MG63 (cell line): ENCODE data around the gene TMEM63C. TPM values are rescaled to one million over a fixed set of nuclear protein-coding genes. Genes with fewer than 3 reads are reported as not detected.
A peak's percentile ranks its signal among the peaks of the same experiment; 100 is the strongest.
"Not testable (repeated sequence)": the region's sequence is repeated elsewhere in the genome, so short reads cannot be mapped to it uniquely, and the experiment has no call there.

Experiments used
- DNase-seq: peaks from one replicate; pipeline ENCODE4 v3.0.0-alpha.2; 2020
- H3K27me3 ChIP-seq: fragments of 250-450 bp; sonication (Bioruptor Pico); 2 replicates; pipeline ENCODE4 v1.5.1; 2020; ENCODE audit warnings: mild to moderate bottlenecking, moderate library complexity
- H3K36me3 ChIP-seq: fragments of 250-450 bp; sonication (Bioruptor Pico); 2 replicates; pipeline ENCODE4 v1.5.1; 2020; ENCODE audit warnings: mild to moderate bottlenecking, moderate library complexity
- H3K4me3 ChIP-seq: fragments of 250-450 bp; sonication (Bioruptor Pico); 2 replicates; pipeline ENCODE4 v1.5.1; 2020; ENCODE audit warnings: mild to moderate bottlenecking, moderate library complexity
- H3K9me3 ChIP-seq: fragments of 250-450 bp; sonication (Bioruptor Pico); 2 replicates; pipeline ENCODE4 v1.5.1; 2020; ENCODE audit warnings: mild to moderate bottlenecking, moderate library complexity
- total RNA-seq: library from RNA; depleted of rRNA; stranded (reverse); fragments of >200 nt; shearing (Covaris generic); gene quantifications from 2 replicates; pipeline ENCODE4 v1.2.3, GENCODE V29; 2014; ENCODE audit warnings: low replicate concordance

TMEM63C gene
- total RNA-seq, 1 experiment from 2014 or later, result not detected

GRCh38 chr14:77151245-77151644 is 30.4 kb upstream of the TMEM63C start:
- H3K27me3 ChIP-seq, result peaks cover under 1% of the 10 kb centered on the region; the same call in 1 of the 2 replicates
- no peaks in the 10 kb centered on the region for H3K36me3 ChIP-seq
- H3K9me3 ChIP-seq, result no peaks in the 10 kb centered on the region
- no peak for DNase-seq
- no peak overlapping the region for H3K4me3 ChIP-seq

GRCh38 chr14:77151918-77152588 is 29.5 kb upstream of the TMEM63C start:
- H3K4me3 ChIP-seq, result no peak overlapping the region
- no peaks in the 10 kb centered on the region for H3K27me3 ChIP-seq
- no peaks in the 10 kb centered on the region for H3K9me3 ChIP-seq
- H3K36me3 ChIP-seq, result no peaks in the 10 kb centered on the region
- no peak for DNase-seq

GRCh38 chr14:77153802-77154201 is 27.8 kb upstream of the TMEM63C start:
- no peak overlapping the region for H3K4me3 ChIP-seq
- H3K27me3 ChIP-seq, result no peaks in the 10 kb centered on the region
- no peak for DNase-seq
- no peaks in the 10 kb centered on the region for H3K9me3 ChIP-seq
- no peaks in the 10 kb centered on the region for H3K36me3 ChIP-seq

- H3K9me3 ChIP-seq, result no peaks in the 10 kb centered on the region
- H3K4me3 ChIP-seq, result no peak overlapping the region
- no peaks in the 10 kb centered on the region for H3K36me3 ChIP-seq
- no peak for DNase-seq
- no peaks in the 10 kb centered on the region for H3K27me3 ChIP-seq
Measured at GRCh38 chr14:77154421-77154820, 27.2 kb upstream of the TMEM63C start.

GRCh38 chr14:77155083-77155482 is 26.5 kb upstream of the TMEM63C start:
- H3K9me3 ChIP-seq, result no peaks in the 10 kb centered on the region
- DNase-seq, result no peak
- no peak overlapping the region for H3K4me3 ChIP-seq
- H3K36me3 ChIP-seq, result no peaks in the 10 kb centered on the region
- H3K27me3 ChIP-seq, result no peaks in the 10 kb centered on the region

GRCh38 chr14:77157740-77158139 is 23.9 kb upstream of the TMEM63C start:
- Histone ChIP-seq H3K9me3 (no peaks in the 10 kb centered on the region), H3K36me3 (no peaks in the 10 kb centered on the region), H3K27me3 (no peaks in the 10 kb centered on the region), H3K4me3 (no peak overlapping the region)
- no peak for DNase-seq

GRCh38 chr14:77158175-77158881 is 23.3 kb upstream of the TMEM63C start:
- H3K9me3 ChIP-seq, result no peaks in the 10 kb centered on the region
- no peaks in the 10 kb centered on the region for H3K36me3 ChIP-seq
- H3K27me3 ChIP-seq, result no peaks in the 10 kb centered on the region
- peak; percentile 63 for DNase-seq
- no peak overlapping the region for H3K4me3 ChIP-seq

- no peaks in the 10 kb centered on the region for H3K27me3 ChIP-seq
- H3K36me3 ChIP-seq, result no peaks in the 10 kb centered on the region
- no peak overlapping the region for H3K4me3 ChIP-seq
- H3K9me3 ChIP-seq, result no peaks in the 10 kb centered on the region
- no peak for DNase-seq
Measured at GRCh38 chr14:77158882-77159255, 22.7 kb upstream of the TMEM63C start.

- H3K36me3 ChIP-seq, result no peaks in the 10 kb centered on the region
- no peaks in the 10 kb centered on the region for H3K27me3 ChIP-seq
- no peaks in the 10 kb centered on the region for H3K9me3 ChIP-seq
- H3K4me3 ChIP-seq, result no peak overlapping the region
- no peak for DNase-seq
Measured at GRCh38 chr14:77161011-77161410, 20.6 kb upstream of the TMEM63C start.

GRCh38 chr14:77170045-77170444 is 11.6 kb upstream of the TMEM63C start:
- Histone ChIP-seq H3K4me3 (no peak overlapping the region), H3K36me3 (no peaks in the 10 kb centered on the region), H3K27me3 (no peaks in the 10 kb centered on the region), H3K9me3 (peaks cover 4% of the 10 kb centered on the region)
- DNase-seq, result no peak

GRCh38 chr14:77172916-77173315 is 8.7 kb upstream of the TMEM63C start:
- no peaks in the 10 kb centered on the region for H3K27me3 ChIP-seq

GRCh38 chr14:77173911-77174617 is 7.5 kb upstream of the TMEM63C start:
- DNase-seq, result peak; percentile 58
- not testable (repeated sequence) for H3K27me3 ChIP-seq, H3K4me3 ChIP-seq, H3K36me3 ChIP-seq, H3K9me3 ChIP-seq

More at GRCh38 chr14:77172916-77173315, 8.7 kb upstream of the TMEM63C start:
- H3K9me3 ChIP-seq, result peaks cover 4% of the 10 kb centered on the region
- no peak for DNase-seq
- no peaks in the 10 kb centered on the region for H3K36me3 ChIP-seq
- no peak overlapping the region for H3K4me3 ChIP-seq

- Histone ChIP-seq H3K36me3 (no peaks in the 10 kb centered on the region), H3K4me3 (no peak overlapping the region), H3K9me3 (no peaks in the 10 kb centered on the region), H3K27me3 (no peaks in the 10 kb centered on the region)
- DNase-seq, result no peak
Measured at GRCh38 chr14:77175843-77176242, 5.8 kb upstream of the TMEM63C start.

- H3K4me3 ChIP-seq, result no peak overlapping the region
- no peaks in the 10 kb centered on the region for H3K36me3 ChIP-seq
- DNase-seq, result no peak
- no peaks in the 10 kb centered on the region for H3K9me3 ChIP-seq
- no peaks in the 10 kb centered on the region for H3K27me3 ChIP-seq
Measured at GRCh38 chr14:77177702-77178101, 3.9 kb upstream of the TMEM63C start.

- Histone ChIP-seq H3K9me3 (no peaks in the 10 kb centered on the region), H3K27me3 (no peaks in the 10 kb centered on the region), H3K36me3 (no peaks in the 10 kb centered on the region), H3K4me3 (no peak overlapping the region)
- no peak for DNase-seq
Measured at GRCh38 chr14:77178656-77179055, 2.9 kb upstream of the TMEM63C start.

- Histone ChIP-seq H3K4me3 (no peak overlapping the region), H3K9me3 (no peaks in the 10 kb centered on the region), H3K27me3 (no peaks in the 10 kb centered on the region), H3K36me3 (no peaks in the 10 kb centered on the region)
- DNase-seq, result peak; percentile 6
Measured at GRCh38 chr14:77180726-77181602, 634 bp upstream of the TMEM63C start.

GRCh38 chr14:77183896-77184295 is 2.3 kb downstream of the TMEM63C start:
- no peaks in the 10 kb centered on the region for H3K36me3 ChIP-seq
- H3K9me3 ChIP-seq, result no peaks in the 10 kb centered on the region
- H3K4me3 ChIP-seq, result no peak overlapping the region
- no peak for DNase-seq
- H3K27me3 ChIP-seq, result no peaks in the 10 kb centered on the region
